Fibroblast of lung (primary cell): Measurements from ENCODE around the gene MARVELD1. TPM values are rescaled to one million over a fixed set of nuclear protein-coding genes. Genes with fewer than 3 reads are reported as not detected.

Experiments
- DNase-seq, 2 donors: peaks; one replicate each; pipeline versions ENCODE4 v3.0.0 to v3.0.0-alpha.2; 2010; ENCODE audit warnings: low read depth in 2 of 2
- H2AFZ ChIP-seq: 2 replicates; pipeline ENCODE4 v1.5.1; 2012; ENCODE audit warnings: low read length, control low read depth, inconsistent platforms
- H3K27ac ChIP-seq: 2 replicates; pipeline ENCODE4 v1.5.1; 2011; ENCODE audit warnings: low read length, control low read depth; ENCODE audit not compliant: insufficient read depth
- H3K27me3 ChIP-seq: 2 replicates; pipeline ENCODE4 v1.5.1; 2011; ENCODE audit warnings: mild to moderate bottlenecking, low read length; ENCODE audit not compliant: control insufficient read depth, insufficient read depth
- H3K36me3 ChIP-seq: 2 replicates; pipeline ENCODE4 v1.5.1; 2011; ENCODE audit warnings: low read length; ENCODE audit not compliant: control insufficient read depth, insufficient read depth
- H3K4me1 ChIP-seq: 2 replicates; pipeline ENCODE4 v1.5.1; 2011; ENCODE audit warnings: low read length; ENCODE audit not compliant: control insufficient read depth, insufficient read depth; ENCODE audit errors: extremely low read depth
- H3K4me2 ChIP-seq: 2 replicates; pipeline ENCODE4 v1.5.1; 2011; ENCODE audit warnings: low read length, control low read depth; ENCODE audit not compliant: insufficient read depth; ENCODE audit errors: extremely low read depth
- H3K4me3 ChIP-seq, 4 experiments: fragments of 200-600 bp in 1 of 4; sonication (generic) in 1 of 4; replicated peaks in 1 of 4; 2 replicates each; pipeline ENCODE4 v1.5.1; 2011 to 2016; ENCODE audit warnings: low read length in 4 of 4, low read depth in 3 of 4, mild to moderate bottlenecking in 3 of 4, control low read depth in 2 of 4, inconsistent platforms in 1 of 4, mixed read lengths in 1 of 4; ENCODE audit not compliant: insufficient read depth in 1 of 4; ENCODE audit errors: control extremely low read depth in 1 of 4
- H3K79me2 ChIP-seq: 2 replicates; pipeline ENCODE4 v1.5.1; 2012; ENCODE audit warnings: mild to moderate bottlenecking, low read length, inconsistent platforms; ENCODE audit not compliant: control insufficient read depth, insufficient read depth
- H3K9ac ChIP-seq: 2 replicates; pipeline ENCODE4 v1.5.1; 2011; ENCODE audit warnings: mild to moderate bottlenecking, low read length, control low read depth; ENCODE audit not compliant: insufficient read depth
- H3K9me3 ChIP-seq: 2 replicates; pipeline ENCODE4 v1.5.1; 2012; ENCODE audit warnings: low read depth, low read length; ENCODE audit not compliant: control insufficient read depth, insufficient read depth
- H4K20me1 ChIP-seq: 2 replicates; pipeline ENCODE4 v1.5.1; 2011; ENCODE audit warnings: low read length; ENCODE audit not compliant: control insufficient read depth, insufficient read depth; ENCODE audit errors: extremely low read depth
- EZH2 ChIP-seq: IDR thresholded peaks from 2 replicates; pipeline ENCODE4 v1.5.1; 2012; ENCODE audit warnings: low read length, control low read depth, mild to moderate bottlenecking; ENCODE audit errors: missing control alignments
- polyA plus RNA-seq, 2 donors: library from polyadenylated mRNA; depleted of rRNA in 1 of 2; stranded (reverse) in 1 of 2; unstranded in 1 of 2; fragments of >200 nt; gene quantifications; 2 replicates each; pipeline ENCODE4 v1.2.1, GENCODE V29; 2011 to 2012; ENCODE audit warnings: missing spikeins in 1 of 2
- total RNA-seq: library from RNA; depleted of rRNA; stranded (reverse); fragments of >200 nt; gene quantifications from 2 replicates; pipeline ENCODE4 v1.2.1, GENCODE V29; 2014
- TF ChIP-seq, protein P1 (sequence below), 2 donors: IDR thresholded peaks in 1 of 2; conservative IDR thresholded peaks in 1 of 2; 1 replicate in 1 of 2; 2 replicates in 1 of 2; pipeline ENCODE4 v1.5.1; 2011 to 2012; ENCODE audit warnings: low read length in 2 of 2, control low read depth in 1 of 2, inconsistent platforms in 1 of 2, low read depth in 1 of 2, mild to moderate bottlenecking in 1 of 2

Gene MARVELD1
- total and polyA plus RNA-seq, 2 donors (not counting 1 experiment from before 2014, with no cell fraction given): 16.3 to 132 TPM

DNA sequence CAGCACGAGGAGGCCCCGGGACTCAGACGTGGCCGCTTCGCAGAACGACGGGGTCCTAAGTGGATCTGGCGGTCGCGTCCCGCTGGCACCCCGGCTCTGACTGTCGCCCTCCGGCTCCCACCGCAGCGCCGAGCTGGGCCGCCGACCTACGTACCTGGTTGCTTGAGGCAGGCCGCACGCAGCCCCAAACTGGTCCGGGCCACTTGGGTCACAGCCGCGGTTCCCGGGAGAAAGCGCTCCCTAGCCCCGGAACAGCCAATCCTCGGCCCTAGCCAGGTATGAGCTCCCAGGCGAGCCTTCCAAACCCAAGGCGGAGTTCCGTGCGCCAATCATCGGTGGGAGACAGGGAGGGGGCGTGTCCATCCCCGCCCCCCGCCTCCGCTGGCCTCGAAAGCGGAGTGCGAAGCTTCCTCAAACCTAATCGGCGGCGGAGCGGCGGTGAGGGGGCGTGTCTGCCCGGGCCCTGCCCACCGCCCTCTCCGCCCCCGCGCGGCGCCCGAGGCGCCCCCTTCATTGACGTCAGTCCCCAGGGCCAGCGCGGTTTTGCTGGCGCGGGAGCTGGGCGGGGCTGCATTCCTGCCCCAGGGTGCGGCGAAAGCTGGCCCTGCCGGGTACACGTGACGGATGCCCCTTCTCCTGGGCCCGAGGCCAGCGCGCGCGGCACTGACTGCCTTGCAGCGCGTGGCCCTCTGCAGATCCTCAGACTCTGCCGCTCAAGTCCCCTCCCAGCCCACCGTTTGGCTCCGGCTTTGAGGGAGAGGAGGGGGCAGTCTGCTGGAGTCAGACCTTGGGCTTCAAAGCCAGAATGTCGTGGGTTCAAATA, 26.4 kb upstream of the MARVELD1 start, which contains the start of gene AVPI1:
AVPI1 (minus strand) TSS at position 280 of the 823 bp plus-strand sequence. CDS start 7,336 bp downstream, outside the sequence.
- H3K27me3 ChIP-seq: no peaks in the 10 kb centered on the region
- no peaks in the 10 kb centered on the region for H3K9me3 ChIP-seq
- H3K4me1 ChIP-seq: peaks cover 25% of the 10 kb centered on the region
- no peak for TF ChIP-seq EZH2
- TF ChIP-seq, protein P1, sequence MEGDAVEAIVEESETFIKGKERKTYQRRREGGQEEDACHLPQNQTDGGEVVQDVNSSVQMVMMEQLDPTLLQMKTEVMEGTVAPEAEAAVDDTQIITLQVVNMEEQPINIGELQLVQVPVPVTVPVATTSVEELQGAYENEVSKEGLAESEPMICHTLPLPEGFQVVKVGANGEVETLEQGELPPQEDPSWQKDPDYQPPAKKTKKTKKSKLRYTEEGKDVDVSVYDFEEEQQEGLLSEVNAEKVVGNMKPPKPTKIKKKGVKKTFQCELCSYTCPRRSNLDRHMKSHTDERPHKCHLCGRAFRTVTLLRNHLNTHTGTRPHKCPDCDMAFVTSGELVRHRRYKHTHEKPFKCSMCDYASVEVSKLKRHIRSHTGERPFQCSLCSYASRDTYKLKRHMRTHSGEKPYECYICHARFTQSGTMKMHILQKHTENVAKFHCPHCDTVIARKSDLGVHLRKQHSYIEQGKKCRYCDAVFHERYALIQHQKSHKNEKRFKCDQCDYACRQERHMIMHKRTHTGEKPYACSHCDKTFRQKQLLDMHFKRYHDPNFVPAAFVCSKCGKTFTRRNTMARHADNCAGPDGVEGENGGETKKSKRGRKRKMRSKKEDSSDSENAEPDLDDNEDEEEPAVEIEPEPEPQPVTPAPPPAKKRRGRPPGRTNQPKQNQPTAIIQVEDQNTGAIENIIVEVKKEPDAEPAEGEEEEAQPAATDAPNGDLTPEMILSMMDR (conservative IDR thresholded peaks at IDR 0.05 in 1 of 2, IDR thresholded peaks at IDR 0.05 in 1 of 2; ENCODE audit: low read depth in 1 of 2, low read length in 2 of 2): no peak
- H2AFZ ChIP-seq: no peak within 1 kb of the TSS
- no peaks in the 10 kb centered on the region for H4K20me1 ChIP-seq
- no peaks in the 10 kb centered on the region for H3K36me3 ChIP-seq
- peak within 1 kb of the TSS; percentile 81 for H3K9ac ChIP-seq
- H3K4me3 ChIP-seq: peak within 1 kb of the TSS; percentile 28 to 92 (median 76)
- peak within 1 kb of the TSS; percentile 93 for H3K27ac ChIP-seq
- H3K79me2 ChIP-seq: peaks cover 31% of the 10 kb centered on the region
- peak within 1 kb of the TSS; percentile 85 for H3K4me2 ChIP-seq
- peak; percentile 96 to 98 for DNase-seq

DNA sequence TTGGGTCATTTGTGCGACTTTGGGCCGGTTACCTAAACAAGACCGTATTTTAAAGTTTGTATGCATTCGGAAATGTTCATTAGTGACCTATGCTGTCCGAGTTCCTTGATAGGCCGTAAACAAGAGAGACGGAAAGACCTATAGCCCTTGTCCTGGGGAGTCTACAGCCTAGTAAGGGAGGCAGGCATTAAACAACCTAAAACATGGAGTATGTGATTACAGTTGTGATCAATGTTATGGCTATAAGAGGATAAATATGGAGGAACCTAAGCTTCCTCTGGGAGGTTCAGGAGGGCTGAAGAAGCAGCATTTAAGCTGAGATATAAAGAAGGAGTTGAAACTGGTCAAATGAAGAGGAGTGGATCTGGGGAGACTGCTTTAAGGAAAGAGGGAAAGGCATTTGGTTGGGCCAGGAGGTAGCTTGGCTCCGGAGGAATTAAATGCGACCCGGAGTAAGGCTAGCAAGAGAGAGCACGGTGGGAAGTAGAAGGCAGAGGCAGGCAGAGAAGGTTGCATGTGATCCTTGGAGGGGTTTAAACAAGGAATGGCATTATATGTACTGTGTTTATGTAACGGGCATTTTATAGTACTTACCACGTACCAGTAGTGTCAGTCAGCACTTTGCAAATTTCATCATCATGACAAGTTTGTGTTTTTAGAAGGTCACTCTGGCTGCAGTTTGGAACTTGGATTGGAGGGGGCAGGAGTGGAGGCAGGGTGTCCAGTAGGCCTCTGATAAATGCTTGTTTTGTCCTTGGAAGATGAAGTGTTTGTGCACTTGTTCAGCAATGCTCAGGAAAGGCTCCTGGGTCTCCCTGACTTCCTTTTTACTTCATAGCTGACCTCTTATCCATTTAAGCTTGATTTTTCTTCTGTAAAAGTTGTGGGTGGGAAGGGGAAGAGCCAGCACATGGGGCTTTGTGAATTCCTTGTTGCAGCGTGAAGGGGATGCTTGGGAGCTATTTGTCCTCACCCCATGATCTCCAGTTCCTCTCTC, 25.4 kb upstream of the MARVELD1 start:
- Histone ChIP-seq H3K9me3 (no peaks in the 10 kb centered on the region), H3K79me2 (peaks cover 29% of the 10 kb centered on the region), H3K27ac (peak overlapping the region; percentile 93), H2AFZ (no peak overlapping the region), H3K4me1 (peaks cover 25% of the 10 kb centered on the region), H3K27me3 (no peaks in the 10 kb centered on the region), H4K20me1 (no peaks in the 10 kb centered on the region), H3K4me2 (peak overlapping the region; percentile 76), H3K4me3 (peak overlapping the region in 1 of 4 experiments; percentile 18), H3K9ac (peak overlapping the region; percentile 54), H3K36me3 (no peaks in the 10 kb centered on the region)
- peak; percentile 67 to 97 for DNase-seq
- TF ChIP-seq, protein P1 (conservative IDR thresholded peaks at IDR 0.05 in 1 of 2, IDR thresholded peaks at IDR 0.05 in 1 of 2; ENCODE audit: low read depth in 1 of 2, low read length in 2 of 2): no peak

GRCh38 chr10:97689559-97690020, 23.9 kb upstream of the MARVELD1 start:
- H3K27ac ChIP-seq: peak overlapping the region; percentile 93
- TF ChIP-seq, protein P1 (conservative IDR thresholded peaks at IDR 0.05 in 1 of 2, IDR thresholded peaks at IDR 0.05 in 1 of 2; ENCODE audit: low read depth in 1 of 2, low read length in 2 of 2): no peak
- TF ChIP-seq EZH2: no peak
- no peak overlapping the region for H3K4me2 ChIP-seq
- no peaks in the 10 kb centered on the region for H4K20me1 ChIP-seq
- peaks cover 20% of the 10 kb centered on the region for H3K79me2 ChIP-seq
- peaks cover 17% of the 10 kb centered on the region for H3K4me1 ChIP-seq
- H3K9me3 ChIP-seq: no peaks in the 10 kb centered on the region
- H3K36me3 ChIP-seq: no peaks in the 10 kb centered on the region
- peak; percentile 96 to 98 for DNase-seq
- H3K27me3 ChIP-seq: no peaks in the 10 kb centered on the region
- no peak overlapping the region for H3K9ac ChIP-seq
- H2AFZ ChIP-seq: peak overlapping the region; percentile 21
- H3K4me3 ChIP-seq: no peak overlapping the region
